B cell (primary cell): ENCODE results near the gene CEP68.

Experiments used
- CTCF ChIP-seq: fragments of 200-600 bp; IDR thresholded peaks from one replicate; pipeline ENCODE4 v1.8.0; 2022; ENCODE audit warnings: antibody characterized with exemption, mild to moderate bottlenecking
- EZH2 ChIP-seq: IDR thresholded peaks from 2 replicates; pipeline ENCODE4 v1.6.1; 2012; ENCODE audit warnings: borderline replicate concordance, low read depth, mild to moderate bottlenecking, moderate library complexity, low read length; ENCODE audit not compliant: insufficient read depth, poor library complexity, severe bottlenecking

GRCh38 chr2:65113229-65113628 lies 57.0 kb downstream of the CEP68 start:
- no peak for TF ChIP-seq CTCF
- no peak for TF ChIP-seq EZH2
